ENCODE data around the gene VSTM2L. TPM values are rescaled to one million over a fixed set of nuclear protein-coding genes. Genes with fewer than 3 reads are reported as not detected.

The VSTM2L gene
- polyA plus RNA-seq, 3 donors = 0.82 to 3.3 (median 1.9) TPM

GRCh38 chr20:37894454-37894853 is 8.5 kb upstream of the VSTM2L start:
- DNase-seq (ENCODE audit: extremely low read depth in 1 of 11, low read depth in 9 of 11, low spot score in 4 of 11) = no peak

GRCh38 chr20:37895166-37895565 is 7.8 kb upstream of the VSTM2L start:
- no peak for DNase-seq (ENCODE audit: extremely low read depth in 1 of 11, low read depth in 9 of 11, low spot score in 4 of 11)

- DNase-seq (ENCODE audit: extremely low read depth in 1 of 11, low read depth in 9 of 11, low spot score in 4 of 11) = no peak
Observed at GRCh38 chr20:37896932-37897548, 5.9 kb upstream of the VSTM2L start.

GRCh38 chr20:37898233-37899104 is 4.5 kb upstream of the VSTM2L start:
- DNase-seq (ENCODE audit: extremely low read depth in 1 of 11, low read depth in 9 of 11, low spot score in 4 of 11) = no peak

- no peak for DNase-seq (ENCODE audit: extremely low read depth in 1 of 11, low read depth in 9 of 11, low spot score in 4 of 11)
Observed at GRCh38 chr20:37899105-37900045, 3.6 kb upstream of the VSTM2L start.

- DNase-seq (ENCODE audit: extremely low read depth in 1 of 11, low read depth in 9 of 11, low spot score in 4 of 11) = no peak
Observed at GRCh38 chr20:37901240-37901639, 1.7 kb upstream of the VSTM2L start.

GRCh38 chr20:37901654-37902503 is 1.0 kb upstream of the VSTM2L start:
- DNase-seq (ENCODE audit: extremely low read depth in 1 of 11, low read depth in 9 of 11, low spot score in 4 of 11) = peak in 1 of 11 donors; percentile 34

GRCh38 chr20:37903317-37904007 is 535 bp downstream of the VSTM2L start:
- DNase-seq (ENCODE audit: extremely low read depth in 1 of 11, low read depth in 9 of 11, low spot score in 4 of 11) = no peak

- DNase-seq (ENCODE audit: extremely low read depth in 1 of 11, low read depth in 9 of 11, low spot score in 4 of 11) = no peak
Observed at GRCh38 chr20:37904008-37904642, 1.2 kb downstream of the VSTM2L start.

- no peak for DNase-seq (ENCODE audit: extremely low read depth in 1 of 11, low read depth in 9 of 11, low spot score in 4 of 11)
Observed at GRCh38 chr20:37904845-37905373, 2.0 kb downstream of the VSTM2L start.

GRCh38 chr20:37905671-37906613 is 3.0 kb downstream of the VSTM2L start:
- no peak for DNase-seq (ENCODE audit: extremely low read depth in 1 of 11, low read depth in 9 of 11, low spot score in 4 of 11)

GRCh38 chr20:37907330-37907676 is 4.4 kb downstream of the VSTM2L start:
- DNase-seq (ENCODE audit: extremely low read depth in 1 of 11, low read depth in 9 of 11, low spot score in 4 of 11) = no peak

- DNase-seq (ENCODE audit: extremely low read depth in 1 of 11, low read depth in 9 of 11, low spot score in 4 of 11) = no peak
Observed at GRCh38 chr20:37907677-37908401, 4.9 kb downstream of the VSTM2L start.

- no peak for DNase-seq (ENCODE audit: extremely low read depth in 1 of 11, low read depth in 9 of 11, low spot score in 4 of 11)
Observed at GRCh38 chr20:37911261-37911660, 8.3 kb downstream of the VSTM2L start.

- peak in 3 of 11 donors; percentile 26 to 67 (median 44) for DNase-seq (ENCODE audit: extremely low read depth in 1 of 11, low read depth in 9 of 11, low spot score in 4 of 11)
Observed at GRCh38 chr20:37911838-37912281, 8.9 kb downstream of the VSTM2L start.

GRCh38 chr20:37912874-37913273 is 9.9 kb downstream of the VSTM2L start:
- no peak for DNase-seq (ENCODE audit: extremely low read depth in 1 of 11, low read depth in 9 of 11, low spot score in 4 of 11)
